PFSK-1 (cell line): ENCODE data around the gene H1-8.

Source experiments
- FOXP2 ChIP-seq: optimal IDR thresholded peaks from 2 replicates; pipeline ENCODE3; 2011; ENCODE audit warnings: borderline replicate concordance, control low read depth, inconsistent platforms; ENCODE audit not compliant: insufficient read depth; ENCODE audit errors: extremely low read length, extremely low read depth
- POLR2AphosphoS5 ChIP-seq: IDR thresholded peaks from 2 replicates; pipeline ENCODE4 v1.6.1; 2012; ENCODE audit warnings: low read depth, mild to moderate bottlenecking, control low read depth, low read length, moderate library complexity
- REST ChIP-seq, 2 experiments: IDR thresholded peaks; 2 replicates each; pipeline versions ENCODE4 v1.6.1 to v1.8.0; 2011 to 2012; ENCODE audit warnings: low read depth in 2 of 2, low read length in 2 of 2, control low read depth in 1 of 2, inconsistent platforms in 1 of 2, mild to moderate bottlenecking in 1 of 2, moderate library complexity in 1 of 2; ENCODE audit not compliant: insufficient read depth in 1 of 2
- SIN3A ChIP-seq: IDR thresholded peaks from 2 replicates; pipeline ENCODE4 v1.6.1; 2012; ENCODE audit warnings: mild to moderate bottlenecking, low read length, moderate library complexity, borderline replicate concordance; ENCODE audit not compliant: insufficient read depth
- TAF1 ChIP-seq: IDR thresholded peaks from 2 replicates; pipeline ENCODE4 v1.6.1; 2012; ENCODE audit warnings: low read length, control low read depth, borderline replicate concordance; ENCODE audit not compliant: insufficient read depth

Gene H1-8

GRCh38 chr3:129556358-129556695, 13.4 kb downstream of the H1-8 start:
- TF ChIP-seq REST (IDR thresholded peaks at IDR 0.05; ENCODE audit: insufficient read depth in 1 of 2, low read depth in 2 of 2, low read length in 2 of 2) (no peak), SIN3A (no peak), FOXP2 (no peak), TAF1 (no peak), POLR2AphosphoS5 (no peak)

- TF ChIP-seq FOXP2 (no peak), SIN3A (no peak), REST (IDR thresholded peaks at IDR 0.05; ENCODE audit: insufficient read depth in 1 of 2, low read depth in 2 of 2, low read length in 2 of 2) (no peak), TAF1 (no peak), POLR2AphosphoS5 (no peak)
These were observed 14.0 kb downstream of the H1-8 start for GRCh38 chr3:129556890-129557547.

DNA sequence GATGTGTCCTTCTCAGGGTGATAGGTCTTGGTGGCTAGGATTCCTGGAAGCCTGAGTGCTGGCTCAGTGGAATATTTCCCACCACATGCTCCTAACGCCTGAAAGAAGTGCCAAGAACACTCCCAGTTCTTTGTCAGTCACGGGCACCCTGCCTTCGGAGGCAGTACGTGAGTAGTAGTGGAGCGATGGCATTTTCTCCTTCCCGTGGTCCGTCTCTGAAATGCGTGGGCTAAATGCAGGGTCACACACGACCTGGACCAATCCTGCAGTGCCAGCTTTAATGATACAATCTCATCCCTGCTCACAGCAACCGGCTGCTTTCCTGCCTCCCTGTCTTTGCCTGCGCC, 14.5 kb downstream of the H1-8 start:
- no peak for TF ChIP-seq TAF1
- no peak for TF ChIP-seq FOXP2
- no peak for TF ChIP-seq REST (IDR thresholded peaks at IDR 0.05; ENCODE audit: insufficient read depth in 1 of 2, low read depth in 2 of 2, low read length in 2 of 2)
- TF ChIP-seq POLR2AphosphoS5 = no peak
- TF ChIP-seq SIN3A = no peak

DNA sequence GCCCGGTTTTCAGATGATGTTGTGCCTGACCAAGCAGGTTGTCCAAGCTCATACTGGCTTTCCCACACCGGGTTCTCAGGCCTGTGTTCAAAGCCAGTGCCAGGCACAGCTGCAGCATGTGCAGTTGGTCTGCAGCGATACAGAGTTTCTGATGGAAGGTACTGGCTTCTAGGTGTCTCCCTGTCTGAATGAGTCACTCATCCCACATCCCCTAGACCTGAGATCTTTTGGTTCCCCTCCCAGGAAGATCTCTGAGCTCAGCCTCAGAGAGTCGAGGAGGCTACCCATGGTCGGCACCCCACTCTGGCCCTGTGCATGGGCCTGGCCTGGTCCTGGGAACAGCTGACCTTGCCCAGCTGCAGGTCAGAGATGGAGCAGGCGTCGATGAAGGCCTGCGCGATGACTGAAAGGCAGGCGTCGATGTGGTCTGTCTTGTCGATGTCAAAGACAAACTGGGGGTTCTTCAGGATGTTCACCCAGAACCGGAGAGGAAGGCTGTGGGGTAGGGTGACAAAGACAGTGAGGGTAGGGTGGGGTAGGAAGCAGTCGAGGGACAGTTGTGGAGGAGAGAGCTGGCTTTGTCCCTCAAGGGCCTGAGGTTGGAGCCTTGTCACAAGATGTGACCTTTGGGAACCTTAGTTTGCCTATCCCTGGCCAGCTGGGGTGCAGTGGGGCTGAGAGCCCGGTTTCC, 15.3 kb downstream of the H1-8 start:
- TF ChIP-seq FOXP2 (no peak), TAF1 (no peak), POLR2AphosphoS5 (no peak), SIN3A (no peak), REST (IDR thresholded peaks at IDR 0.05; ENCODE audit: insufficient read depth in 1 of 2, low read depth in 2 of 2, low read length in 2 of 2) (no peak)
